ENCODE data around the gene CYCS.
A peak's percentile ranks its signal among the peaks of the same experiment; 100 is the strongest.

Gene CYCS

DNA sequence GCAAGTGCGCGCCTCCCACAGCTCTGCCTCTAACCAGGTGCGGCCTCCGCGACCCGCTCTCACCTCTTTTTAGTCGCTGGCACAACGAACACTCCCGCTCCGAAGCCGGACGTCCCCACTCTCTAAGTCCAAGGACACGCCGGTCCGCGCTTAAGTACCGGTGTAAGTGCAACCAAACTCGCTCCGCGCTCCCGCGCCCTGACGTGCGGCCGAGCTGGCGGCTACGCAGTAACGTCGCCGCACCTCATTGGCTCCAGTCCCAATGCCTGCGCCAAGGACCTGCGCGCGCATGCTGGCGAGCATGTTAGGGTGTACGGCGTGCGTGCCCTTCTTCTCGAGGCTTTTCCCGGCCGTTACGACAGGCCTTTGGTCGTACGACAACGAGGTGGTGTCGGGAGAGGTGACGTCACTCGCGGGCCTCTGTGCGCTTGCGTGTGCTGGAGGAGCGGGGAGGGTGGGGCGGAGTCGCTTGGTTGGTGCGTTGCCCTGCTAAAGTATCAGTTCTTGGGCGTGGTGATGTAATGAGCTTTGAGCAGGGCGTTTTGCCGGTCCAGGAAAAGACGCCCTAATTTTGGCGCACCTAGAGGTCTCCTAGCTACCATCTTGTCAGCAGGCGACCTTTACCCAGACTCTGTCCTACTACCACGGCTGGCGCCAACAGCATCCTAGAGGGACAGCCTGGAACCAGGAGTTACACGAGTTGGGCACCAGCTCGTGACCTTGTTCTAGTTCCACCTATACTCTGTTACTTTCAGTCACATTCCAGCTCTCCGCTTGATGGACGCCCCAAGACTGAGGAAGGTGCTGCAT, at the start of gene CYCS:
CYCS (minus strand) TSS at position 124 of the 810 bp plus-strand sequence. CDS start 1,141 bp downstream, outside the sequence.
- DNase-seq, result peak; percentile 99

DNA sequence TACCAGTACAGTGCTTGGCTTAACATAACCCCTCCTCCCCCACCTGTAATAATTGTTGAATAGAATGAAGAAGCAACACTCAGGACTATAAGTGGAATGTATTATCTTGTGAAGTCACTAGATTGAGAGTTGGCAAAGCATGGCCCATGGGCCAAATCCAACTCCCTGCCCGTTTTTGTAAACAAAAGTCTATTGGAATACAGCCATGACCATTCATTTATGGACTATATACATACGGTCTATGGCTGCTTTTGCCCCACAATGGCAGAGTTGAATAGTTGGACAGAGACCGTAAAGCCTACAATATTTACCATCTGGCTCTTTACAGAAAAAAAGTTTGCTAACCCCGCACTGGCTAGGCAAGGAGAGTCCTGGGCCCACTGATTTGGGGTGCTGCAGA, 48.1 kb upstream of the CYCS start:
- DNase-seq, result no peak

DNA sequence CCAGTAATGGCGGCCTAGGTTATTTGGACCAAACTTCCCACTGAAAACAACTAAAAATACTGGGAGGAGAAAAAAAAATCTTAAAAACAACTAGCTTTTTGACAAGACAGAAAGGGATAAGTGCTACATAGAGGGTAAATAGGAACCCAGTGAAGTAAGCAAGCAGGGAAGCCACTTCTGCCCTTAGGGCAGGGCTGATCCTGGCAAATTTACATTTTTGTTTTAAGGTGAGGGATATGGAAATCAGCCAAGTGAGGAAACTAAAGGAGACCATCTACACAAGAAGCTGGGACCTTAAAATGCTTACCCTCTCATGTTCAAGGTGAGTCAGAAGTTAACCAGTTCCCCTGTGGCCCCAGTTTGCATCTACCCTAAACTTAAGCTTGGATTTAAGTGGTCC, 46.5 kb upstream of the CYCS start:
- no peak for DNase-seq

GRCh38 chr7:25171071-25171470, 46.0 kb upstream of the CYCS start:
- no peak for DNase-seq

DNA sequence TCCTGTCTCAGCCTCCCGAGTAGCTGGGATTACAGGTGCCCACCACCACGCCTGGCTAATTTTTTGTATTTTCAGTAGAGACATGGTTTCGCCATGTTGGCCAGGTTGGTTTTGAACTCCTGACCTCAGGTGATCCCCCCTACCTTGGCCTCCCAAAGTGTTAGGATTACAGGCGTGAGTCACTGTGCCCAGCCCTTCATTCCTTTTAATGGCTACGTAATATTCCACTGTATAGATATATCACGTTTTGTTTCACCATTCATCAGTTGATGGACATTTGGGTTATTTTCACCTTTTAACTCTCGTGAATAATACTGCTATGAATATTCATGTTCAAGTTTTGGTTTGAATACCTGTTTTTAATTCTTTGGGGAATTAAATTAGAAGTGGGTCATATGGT, 44.6 kb upstream of the CYCS start:
- no peak for DNase-seq

DNA sequence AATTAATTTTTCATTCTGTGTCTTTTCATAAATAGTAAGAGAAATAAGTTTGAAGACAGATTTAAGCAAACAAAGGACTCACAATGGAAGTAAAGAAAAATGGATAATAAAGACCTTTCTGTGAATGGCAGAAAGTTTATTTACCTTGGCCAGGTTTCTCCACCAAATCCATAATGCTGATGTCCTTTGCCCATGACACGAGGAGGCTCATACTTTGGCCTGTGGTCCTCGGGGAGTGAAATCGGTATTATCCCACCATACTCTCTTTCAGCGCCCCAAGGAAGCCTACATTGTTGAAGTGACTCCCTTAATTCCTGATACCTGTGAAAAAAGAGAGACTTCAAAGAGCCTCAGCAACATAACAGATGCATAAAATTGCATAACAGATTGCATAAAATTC, 43.1 kb upstream of the CYCS start:
- DNase-seq, result no peak

DNA sequence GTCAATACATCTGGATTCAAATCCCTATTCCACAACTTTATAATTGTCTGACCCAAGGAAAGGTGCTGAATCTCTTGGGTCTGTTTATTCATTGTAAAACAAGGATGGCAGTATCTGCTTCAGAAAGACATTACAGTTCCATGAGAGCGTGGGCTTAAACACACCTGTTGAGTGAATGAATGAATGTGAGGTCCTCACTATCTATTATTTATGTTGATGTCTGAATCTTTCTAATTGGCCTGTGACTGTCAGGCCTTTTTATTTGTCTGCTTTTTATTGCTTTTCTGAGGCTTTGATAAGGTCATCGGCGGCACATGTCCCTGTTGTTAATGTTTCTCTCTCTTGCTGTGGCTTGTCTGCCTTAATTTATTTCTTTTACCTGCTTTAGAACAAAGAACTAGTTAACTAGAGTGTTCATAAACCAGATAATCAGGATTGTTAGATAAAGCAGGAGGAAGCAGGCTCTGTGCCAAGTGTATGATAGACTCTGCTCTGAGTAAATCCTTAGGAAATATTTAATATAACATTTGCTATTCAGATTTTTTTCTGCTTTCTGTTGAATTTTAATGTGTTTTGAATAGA, 42.3 kb upstream of the CYCS start:
- DNase-seq, result no peak

DNA sequence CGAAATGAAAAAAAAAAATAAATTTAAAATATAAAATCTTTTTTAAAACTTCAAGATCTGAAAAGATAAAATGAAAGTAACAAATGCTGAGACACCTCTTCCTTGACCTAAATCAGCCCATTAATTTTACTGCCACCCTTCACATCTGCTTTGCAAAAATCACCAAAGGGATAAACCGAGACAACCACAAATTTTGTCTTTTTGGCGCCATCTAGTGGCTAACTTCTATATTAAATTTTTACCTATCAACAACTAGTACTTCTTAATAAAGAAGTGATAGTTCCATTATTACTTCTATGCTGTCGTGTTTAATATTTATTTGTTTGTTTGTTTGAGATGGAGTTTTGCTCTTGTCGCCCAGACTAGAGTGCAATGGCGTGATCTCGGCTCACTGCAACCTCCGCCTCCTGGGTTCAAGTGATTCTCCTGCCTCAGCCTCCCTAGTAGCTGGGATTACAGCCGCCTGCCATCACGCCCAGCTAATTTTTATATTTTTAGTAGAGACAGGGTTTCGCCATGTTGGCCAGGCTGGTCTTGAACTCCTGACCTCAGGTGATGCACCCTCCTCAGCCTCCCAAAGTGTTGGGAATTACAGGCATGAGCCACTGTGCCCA, 35.0 kb upstream of the CYCS start:
- peak; percentile 20 for DNase-seq

GRCh38 chr7:25158966-25159365, 33.9 kb upstream of the CYCS start:
- DNase-seq, result no peak

DNA sequence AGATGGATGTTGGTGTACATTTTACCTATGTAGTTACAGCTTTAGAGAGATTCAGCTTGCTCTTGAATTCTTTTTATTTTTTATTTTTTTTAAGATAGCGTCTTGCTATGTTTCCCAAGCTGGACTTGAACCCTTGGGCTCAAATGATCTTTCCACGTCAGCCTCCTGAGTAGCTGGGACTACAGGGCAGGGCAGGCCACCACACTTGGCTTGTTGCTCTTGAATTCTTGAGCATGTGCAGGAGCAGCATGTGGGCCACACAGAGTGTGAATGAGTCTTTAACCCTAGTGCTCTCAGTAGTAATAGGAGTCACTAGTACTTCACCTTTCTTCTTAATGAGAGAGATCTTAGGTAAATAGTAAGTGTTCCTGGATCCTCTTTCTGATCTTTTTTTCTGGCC, 26.7 kb upstream of the CYCS start:
- DNase-seq, result no peak

DNA sequence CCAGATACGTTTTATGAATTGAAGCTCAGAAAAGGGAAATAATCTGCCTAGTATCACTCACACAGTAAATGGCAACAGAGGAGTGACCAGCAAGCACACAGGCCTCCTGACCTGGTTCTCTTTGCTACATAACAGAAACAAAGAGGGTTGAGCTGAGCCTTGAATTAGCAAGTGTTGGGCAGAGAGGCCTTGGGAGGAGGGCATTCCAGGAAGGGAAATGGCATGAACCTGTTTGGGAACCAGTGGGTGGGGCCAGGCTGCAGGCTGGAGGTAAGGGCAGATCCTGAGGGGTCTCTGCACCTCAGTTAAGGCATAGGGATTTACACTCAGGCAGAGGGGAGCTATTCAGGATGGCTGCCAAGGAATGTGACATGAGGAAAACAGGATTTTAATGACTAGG, 24.8 kb upstream of the CYCS start:
- DNase-seq, result no peak

DNA sequence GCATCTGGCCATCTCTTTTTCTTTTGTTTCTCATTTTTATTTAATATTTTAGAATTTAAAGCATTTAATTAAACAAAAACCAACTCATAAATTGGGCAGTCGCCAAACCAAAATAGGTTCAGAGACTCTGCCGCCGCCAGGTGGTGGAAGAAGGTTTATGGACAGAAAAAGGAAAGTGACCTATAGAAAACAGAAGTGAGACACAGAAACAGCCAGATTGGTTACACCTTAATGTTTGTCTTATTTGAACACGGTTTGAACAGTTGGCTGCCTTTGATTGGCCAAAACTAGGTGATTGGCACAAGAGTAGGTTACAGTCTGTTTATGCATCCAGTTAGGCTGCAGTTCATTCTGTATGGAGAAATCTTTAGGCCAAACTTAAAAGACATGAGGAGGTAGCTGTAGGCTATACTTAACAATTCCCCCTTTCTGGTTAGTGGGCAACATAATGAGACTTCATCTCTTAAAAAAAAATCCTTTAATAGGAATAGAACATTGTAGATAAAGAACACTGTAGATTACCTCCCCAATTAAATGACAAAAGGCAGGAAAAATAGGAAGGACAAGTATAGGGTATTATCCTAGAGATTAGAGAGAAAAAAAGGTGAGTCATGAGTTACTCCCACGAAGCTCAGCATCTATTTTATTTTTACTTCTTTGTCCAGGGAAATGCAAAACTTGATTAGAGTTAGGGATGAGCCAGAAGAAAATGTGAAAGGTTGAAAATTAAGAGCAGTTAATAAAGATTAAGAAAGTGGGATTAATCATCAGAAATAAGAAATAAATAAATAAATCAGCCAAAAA, 23.9 kb upstream of the CYCS start:
- peak; percentile 27 for DNase-seq

- DNase-seq, result no peak
Measured at GRCh38 chr7:25143763-25144162, 18.7 kb upstream of the CYCS start.

- DNase-seq, result no peak
Measured at GRCh38 chr7:25139536-25139935, 14.5 kb upstream of the CYCS start.

DNA sequence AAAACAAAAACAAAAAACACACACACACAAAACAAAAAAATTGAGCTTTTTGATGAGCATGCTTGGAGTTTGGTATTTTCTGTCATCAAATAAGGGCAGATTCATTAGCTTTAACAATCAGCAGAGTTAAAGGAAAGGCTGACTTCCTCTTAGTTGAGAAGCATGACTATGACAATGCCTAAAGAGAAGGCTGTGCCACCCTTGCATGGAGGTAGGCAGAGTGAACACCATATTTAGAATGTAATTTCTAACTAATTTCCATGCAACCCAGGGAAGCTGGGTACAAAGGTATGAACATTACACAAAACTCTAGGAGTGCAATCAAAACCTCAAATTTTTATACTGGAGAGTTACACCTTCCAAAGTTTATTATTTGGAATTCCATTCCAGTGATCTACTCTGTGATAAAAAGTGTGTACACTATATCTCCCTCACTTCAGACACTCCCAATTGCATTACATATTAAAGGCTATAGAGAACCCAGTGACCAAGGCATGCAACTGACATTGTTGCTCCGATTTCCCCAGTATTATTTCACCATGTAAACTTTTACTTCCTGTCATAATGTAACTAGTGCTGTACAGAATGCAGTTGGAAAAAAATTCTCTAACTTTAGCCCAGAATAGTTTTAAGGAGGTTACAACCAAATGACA, 9.4 kb upstream of the CYCS start:
- no peak for DNase-seq

- DNase-seq, result no peak
Measured at GRCh38 chr7:25132430-25132829, 7.4 kb upstream of the CYCS start.

GRCh38 chr7:25126751-25127150, 1.7 kb upstream of the CYCS start:
- DNase-seq, result no peak

GRCh38 chr7:25124465-25125136, 459 bp downstream of the CYCS start:
- no peak for DNase-seq

- no peak for DNase-seq
Measured at GRCh38 chr7:25122373-25122772, 2.7 kb downstream of the CYCS start.

- no peak for DNase-seq
Measured at GRCh38 chr7:25121599-25121998, 3.5 kb downstream of the CYCS start.

- no peak for DNase-seq
Measured at GRCh38 chr7:25119102-25119501, 6.0 kb downstream of the CYCS start.

DNA sequence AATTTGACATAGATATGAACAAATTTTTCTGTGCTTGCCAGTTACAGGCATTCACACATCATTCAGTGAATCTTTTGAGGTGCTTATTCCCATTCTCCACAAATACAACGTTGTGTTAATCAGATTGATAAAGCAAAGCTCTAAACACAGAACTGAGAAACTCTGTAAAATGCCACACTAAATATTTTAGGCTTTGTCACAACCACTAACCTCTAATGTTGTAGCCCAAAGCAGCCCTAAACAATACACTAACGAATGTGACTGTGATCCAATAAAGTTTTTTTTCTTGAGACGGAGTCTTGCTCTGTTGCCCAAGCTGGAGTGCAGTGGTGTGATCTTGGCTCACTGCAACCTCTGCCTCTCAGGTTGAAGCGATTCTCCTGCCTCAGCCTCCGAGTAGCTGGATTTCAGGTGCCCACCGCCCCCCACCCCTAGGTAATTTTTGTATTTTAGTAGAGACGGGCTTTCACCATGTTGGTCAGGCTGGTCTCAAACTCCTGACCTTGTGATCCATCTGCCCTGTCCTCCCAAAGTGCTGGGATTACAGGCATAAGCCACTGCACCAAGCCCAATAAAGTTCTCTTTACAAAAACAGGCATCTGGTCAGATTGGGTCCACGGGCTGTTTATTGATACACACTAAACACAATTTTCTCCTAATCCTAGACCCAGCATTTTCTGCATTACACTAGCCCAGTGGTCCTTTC, 6.9 kb downstream of the CYCS start:
- DNase-seq, result no peak
